GM12891 (cell line): Measurements from ENCODE around the gene MAPK14.

Experiments
- POLR2A ChIP-seq: IDR thresholded peaks from 2 replicates; pipeline ENCODE4 v1.6.1; 2011; ENCODE audit warnings: low read depth, low read length, control low read depth
- TAF1 ChIP-seq: IDR thresholded peaks from 2 replicates; pipeline ENCODE4 v1.6.1; 2011; ENCODE audit warnings: low read depth, low read length, control low read depth

- TF ChIP-seq POLR2A, result no peak
- TF ChIP-seq TAF1, result no peak
These were observed 8.4 kb upstream of the MAPK14 start for GRCh38 chr6:36019167-36019566.
